HEK293T (cell line): ENCODE data around the gene CCL26.

Experiments
- ARNT ChIP-seq: fragments of 450-650 bp; IDR thresholded peaks from 2 replicates; pipeline ENCODE4 v1.6.1; 2017; ENCODE audit warnings: mild to moderate bottlenecking
- BHLHE40 ChIP-seq: fragments of 450-650 bp; IDR thresholded peaks from 2 replicates; pipeline ENCODE4 v1.6.1; 2016; ENCODE audit warnings: mild to moderate bottlenecking, moderate library complexity, borderline replicate concordance
- CTBP1 ChIP-seq: fragments of 450-650 bp; IDR thresholded peaks from 2 replicates; pipeline ENCODE4 v1.6.1; 2016; ENCODE audit warnings: borderline replicate concordance
- ELF4 ChIP-seq: fragments of 450-650 bp; IDR thresholded peaks from 2 replicates; pipeline ENCODE4 v1.6.1; 2017; ENCODE audit warnings: antibody characterized with exemption
- FOXA1 ChIP-seq: fragments of 450-650 bp; IDR thresholded peaks from 2 replicates; pipeline ENCODE4 v1.6.1; 2016; ENCODE audit warnings: mild to moderate bottlenecking
- FOXK2 ChIP-seq: fragments of 450-650 bp; IDR thresholded peaks from 2 replicates; pipeline ENCODE4 v1.6.1; 2016; ENCODE audit warnings: mild to moderate bottlenecking
- FOXM1 ChIP-seq: fragments of 450-650 bp; IDR thresholded peaks from 2 replicates; pipeline ENCODE4 v1.6.1; 2017; ENCODE audit warnings: mild to moderate bottlenecking, borderline replicate concordance
- HDGF ChIP-seq: fragments of 450-650 bp; IDR thresholded peaks from 2 replicates; pipeline ENCODE4 v1.6.1; 2017; ENCODE audit warnings: antibody characterized with exemption, borderline replicate concordance
- NFRKB ChIP-seq: fragments of 450-650 bp; IDR thresholded peaks from 2 replicates; pipeline ENCODE4 v1.6.1; 2016; ENCODE audit warnings: mild to moderate bottlenecking, moderate library complexity
- SP1 ChIP-seq: fragments of 450-650 bp; IDR thresholded peaks from 2 replicates; pipeline ENCODE4 v1.6.1; 2017
- SUZ12 ChIP-seq: fragments of 450-650 bp; IDR thresholded peaks from 2 replicates; pipeline ENCODE4 v1.6.1; 2016; ENCODE audit warnings: mild to moderate bottlenecking
- TARDBP ChIP-seq: fragments of 450-650 bp; IDR thresholded peaks from 2 replicates; pipeline ENCODE4 v1.6.1; 2016
- ZNF384 ChIP-seq: fragments of 450-650 bp; IDR thresholded peaks from 2 replicates; pipeline ENCODE4 v1.6.1; 2016

DNA sequence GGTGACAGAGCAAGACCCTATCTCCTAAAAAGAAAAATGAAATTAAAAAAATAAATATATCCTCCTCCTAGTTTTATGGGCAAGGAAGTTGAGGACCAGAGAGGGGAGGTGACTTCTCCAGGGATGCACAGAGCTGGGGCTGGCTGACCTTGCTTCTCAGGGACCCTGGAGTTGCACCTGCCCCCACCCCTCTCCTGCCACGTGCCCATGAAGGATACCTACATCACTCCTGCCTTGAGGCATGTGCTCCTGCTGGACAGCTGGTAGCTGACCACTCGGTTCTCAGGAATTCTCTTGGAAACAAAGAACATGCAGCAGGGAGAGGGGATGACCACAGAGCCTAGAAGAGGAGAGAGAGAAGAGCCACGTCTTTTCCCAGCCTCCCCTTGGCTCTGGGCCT lies 41.1 kb upstream of the CCL26 start:
- TF ChIP-seq ZNF384 (no peak), SP1 (no peak), BHLHE40 (no peak), HDGF (no peak), ARNT (no peak), CTBP1 (no peak), ELF4 (no peak), FOXK2 (no peak), FOXM1 (no peak), SUZ12 (no peak), TARDBP (no peak), FOXA1 (no peak), NFRKB (no peak)
